H1 (cell line): ENCODE results near the gene RGS16. TPM values are rescaled to one million over a fixed set of nuclear protein-coding genes. Genes with fewer than 3 reads are reported as not detected.

Source experiments
- CBX8 ChIP-seq: fragments of 300-800, 300-1000 bp; sonication (generic); IDR thresholded peaks from 2 replicates; pipeline ENCODE4 v1.7.1; 2016; ENCODE audit warnings: low read depth, low read length, borderline replicate concordance
- CHD7 ChIP-seq: fragments of 300-600 bp; sonication (generic); IDR thresholded peaks from 2 replicates; pipeline ENCODE4 v1.7.1; 2012; ENCODE audit warnings: low read length, moderate library complexity, mild to moderate bottlenecking, inconsistent platforms; ENCODE audit not compliant: insufficient replicate concordance
- GABPA ChIP-seq: IDR thresholded peaks from 2 replicates; pipeline ENCODE4 v1.6.1; 2011; ENCODE audit warnings: mild to moderate bottlenecking, low read length, moderate library complexity, borderline replicate concordance; ENCODE audit not compliant: insufficient read depth
- GTF2F1 ChIP-seq: IDR thresholded peaks from 2 replicates; pipeline ENCODE4 v1.6.1; 2012; ENCODE audit warnings: low read depth, low read length, improper control_type of control experiment, borderline replicate concordance
- POU5F1 ChIP-seq: IDR thresholded peaks from 2 replicates; pipeline ENCODE4 v1.6.1; 2011; ENCODE audit warnings: low read depth, mild to moderate bottlenecking, low read length, moderate library complexity
- RNF2 ChIP-seq: fragments of 200-900, 300-1000 bp; sonication (generic); IDR thresholded peaks from 2 replicates; pipeline ENCODE4 v1.7.1; 2016; ENCODE audit warnings: borderline replicate concordance, low read depth, mild to moderate bottlenecking, antibody characterized with exemption, low read length; ENCODE audit not compliant: poor library complexity, severe bottlenecking; ENCODE audit errors: missing control alignments
- SIRT6 ChIP-seq: IDR thresholded peaks from one replicate; pipeline ENCODE4 v1.7.1; 2012; ENCODE audit warnings: low read length, inconsistent platforms
- TEAD4 ChIP-seq: IDR thresholded peaks from 2 replicates; pipeline ENCODE4 v1.6.1; 2012; ENCODE audit warnings: low read depth, low read length, inconsistent platforms, mixed read lengths
- polyA plus RNA-seq, 7 experiments: library from polyadenylated mRNA; depleted of rRNA in 3 of 7; stranded (reverse) in 5 of 7; unstranded in 2 of 7; fragments of >200 nt in 5 of 7; fragments of 200-250 nt in 2 of 7; gene quantifications; 1 replicate in 5 of 7; 2 replicates in 1 of 7; 4 replicates in 1 of 7; pipeline versions ENCODE4 v1.2.1 to v1.2.3, GENCODE V29; 2011 to 2013; ENCODE audit warnings: missing spikeins in 2 of 7, mixed read lengths in 2 of 7
- total RNA-seq: library from RNA; stranded (reverse); fragmentation: NEBNext Ultra II Directional; extraction: Animal tissue kit (Norgen Biotek cat#: 25700); gene quantifications from 2 replicates; pipeline ENCODE4 v1.2.1, GENCODE V29; 2021

Gene RGS16
- total and polyA plus RNA-seq, 2 of the 8 experiments (the other 6 are each of a cell fraction or from before 2014, with no cell fraction given) = 5.7 to 9.8 TPM

GRCh38 chr1:182608845-182609610 is 4.8 kb upstream of the RGS16 start (continued):
- TF ChIP-seq SIRT6 (no peak), CBX8 (no peak), POU5F1 (no peak), GABPA (no peak), CHD7 (no peak), TEAD4 (no peak), RNF2 (no peak), GTF2F1 (no peak)
